ENCODE measurements around the gene CFAP74.

- TF ChIP-seq CTCF (IDR thresholded peaks at IDR 0.05) (no peak), POLR2A (IDR thresholded peaks at IDR 0.05) (no peak)
Measured at GRCh38 chr1:1963570-1963969, 40.0 kb downstream of the CFAP74 start.
